ENCODE data around the gene PPP1R3D. TPM values are rescaled to one million over a fixed set of nuclear protein-coding genes. Genes with fewer than 3 reads are reported as not detected.

The PPP1R3D gene
- total and polyA plus RNA-seq, 2 of the 13 experiments (the other 11 are each of a cell fraction or from before 2014, with no cell fraction given): 1.2 to 3.7 TPM

- TF ChIP-seq XRCC5 (optimal IDR thresholded peaks at IDR 0.05; ENCODE audit: low read length) (no peak), DMAP1 (CRISPR knock-in tag; IDR thresholded peaks at IDR 0.05) (peak; percentile 95), ETV6 (CRISPR knock-in tag; conservative IDR thresholded peaks at IDR 0.05) (no peak; the same call in 1 of the 2 replicates), ZNF329 (CRISPR knock-in tag; IDR thresholded peaks at IDR 0.05; ENCODE audit: low read depth) (no peak), ZNF251 (CRISPR knock-in tag; IDR thresholded peaks at IDR 0.05) (peak; percentile 97), ZNF337 (CRISPR knock-in tag; IDR thresholded peaks at IDR 0.05; ENCODE audit: borderline replicate concordance, low read depth) (peak; percentile 97; the same call in 1 of the 2 replicates), SOX5 (CRISPR knock-in tag; IDR thresholded peaks at IDR 0.05; ENCODE audit: borderline replicate concordance) (peak; percentile 9; the same call in 1 of the 2 replicates), TAF15 (IDR thresholded peaks at IDR 0.05; ENCODE audit: low read depth, low read length, poor library complexity, severe bottlenecking) (peak; percentile 89), ZNF557 (CRISPR knock-in tag; IDR thresholded peaks at IDR 0.05) (no peak; the same call in none of the 2 replicates), ZNF317 (CRISPR knock-in tag; IDR thresholded peaks at IDR 0.05) (peak; percentile 63)
- TF ChIP-seq, protein P1, sequence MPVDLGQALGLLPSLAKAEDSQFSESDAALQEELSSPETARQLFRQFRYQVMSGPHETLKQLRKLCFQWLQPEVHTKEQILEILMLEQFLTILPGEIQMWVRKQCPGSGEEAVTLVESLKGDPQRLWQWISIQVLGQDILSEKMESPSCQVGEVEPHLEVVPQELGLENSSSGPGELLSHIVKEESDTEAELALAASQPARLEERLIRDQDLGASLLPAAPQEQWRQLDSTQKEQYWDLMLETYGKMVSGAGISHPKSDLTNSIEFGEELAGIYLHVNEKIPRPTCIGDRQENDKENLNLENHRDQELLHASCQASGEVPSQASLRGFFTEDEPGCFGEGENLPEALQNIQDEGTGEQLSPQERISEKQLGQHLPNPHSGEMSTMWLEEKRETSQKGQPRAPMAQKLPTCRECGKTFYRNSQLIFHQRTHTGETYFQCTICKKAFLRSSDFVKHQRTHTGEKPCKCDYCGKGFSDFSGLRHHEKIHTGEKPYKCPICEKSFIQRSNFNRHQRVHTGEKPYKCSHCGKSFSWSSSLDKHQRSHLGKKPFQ (CRISPR knock-in tag; IDR thresholded peaks at IDR 0.05; ENCODE audit: insufficient replicate concordance): peak; percentile 11
- TF ChIP-seq, protein P2, sequence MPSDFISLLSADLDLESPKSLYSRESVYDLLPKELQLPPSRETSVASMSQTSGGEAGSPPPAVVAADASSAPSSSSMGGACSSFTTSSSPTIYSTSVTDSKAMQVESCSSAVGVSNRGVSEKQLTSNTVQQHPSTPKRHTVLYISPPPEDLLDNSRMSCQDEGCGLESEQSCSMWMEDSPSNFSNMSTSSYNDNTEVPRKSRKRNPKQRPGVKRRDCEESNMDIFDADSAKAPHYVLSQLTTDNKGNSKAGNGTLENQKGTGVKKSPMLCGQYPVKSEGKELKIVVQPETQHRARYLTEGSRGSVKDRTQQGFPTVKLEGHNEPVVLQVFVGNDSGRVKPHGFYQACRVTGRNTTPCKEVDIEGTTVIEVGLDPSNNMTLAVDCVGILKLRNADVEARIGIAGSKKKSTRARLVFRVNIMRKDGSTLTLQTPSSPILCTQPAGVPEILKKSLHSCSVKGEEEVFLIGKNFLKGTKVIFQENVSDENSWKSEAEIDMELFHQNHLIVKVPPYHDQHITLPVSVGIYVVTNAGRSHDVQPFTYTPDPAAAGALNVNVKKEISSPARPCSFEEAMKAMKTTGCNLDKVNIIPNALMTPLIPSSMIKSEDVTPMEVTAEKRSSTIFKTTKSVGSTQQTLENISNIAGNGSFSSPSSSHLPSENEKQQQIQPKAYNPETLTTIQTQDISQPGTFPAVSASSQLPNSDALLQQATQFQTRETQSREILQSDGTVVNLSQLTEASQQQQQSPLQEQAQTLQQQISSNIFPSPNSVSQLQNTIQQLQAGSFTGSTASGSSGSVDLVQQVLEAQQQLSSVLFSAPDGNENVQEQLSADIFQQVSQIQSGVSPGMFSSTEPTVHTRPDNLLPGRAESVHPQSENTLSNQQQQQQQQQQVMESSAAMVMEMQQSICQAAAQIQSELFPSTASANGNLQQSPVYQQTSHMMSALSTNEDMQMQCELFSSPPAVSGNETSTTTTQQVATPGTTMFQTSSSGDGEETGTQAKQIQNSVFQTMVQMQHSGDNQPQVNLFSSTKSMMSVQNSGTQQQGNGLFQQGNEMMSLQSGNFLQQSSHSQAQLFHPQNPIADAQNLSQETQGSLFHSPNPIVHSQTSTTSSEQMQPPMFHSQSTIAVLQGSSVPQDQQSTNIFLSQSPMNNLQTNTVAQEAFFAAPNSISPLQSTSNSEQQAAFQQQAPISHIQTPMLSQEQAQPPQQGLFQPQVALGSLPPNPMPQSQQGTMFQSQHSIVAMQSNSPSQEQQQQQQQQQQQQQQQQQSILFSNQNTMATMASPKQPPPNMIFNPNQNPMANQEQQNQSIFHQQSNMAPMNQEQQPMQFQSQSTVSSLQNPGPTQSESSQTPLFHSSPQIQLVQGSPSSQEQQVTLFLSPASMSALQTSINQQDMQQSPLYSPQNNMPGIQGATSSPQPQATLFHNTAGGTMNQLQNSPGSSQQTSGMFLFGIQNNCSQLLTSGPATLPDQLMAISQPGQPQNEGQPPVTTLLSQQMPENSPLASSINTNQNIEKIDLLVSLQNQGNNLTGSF (CRISPR knock-in tag; IDR thresholded peaks at IDR 0.05): no peak
- TF ChIP-seq, protein P3, sequence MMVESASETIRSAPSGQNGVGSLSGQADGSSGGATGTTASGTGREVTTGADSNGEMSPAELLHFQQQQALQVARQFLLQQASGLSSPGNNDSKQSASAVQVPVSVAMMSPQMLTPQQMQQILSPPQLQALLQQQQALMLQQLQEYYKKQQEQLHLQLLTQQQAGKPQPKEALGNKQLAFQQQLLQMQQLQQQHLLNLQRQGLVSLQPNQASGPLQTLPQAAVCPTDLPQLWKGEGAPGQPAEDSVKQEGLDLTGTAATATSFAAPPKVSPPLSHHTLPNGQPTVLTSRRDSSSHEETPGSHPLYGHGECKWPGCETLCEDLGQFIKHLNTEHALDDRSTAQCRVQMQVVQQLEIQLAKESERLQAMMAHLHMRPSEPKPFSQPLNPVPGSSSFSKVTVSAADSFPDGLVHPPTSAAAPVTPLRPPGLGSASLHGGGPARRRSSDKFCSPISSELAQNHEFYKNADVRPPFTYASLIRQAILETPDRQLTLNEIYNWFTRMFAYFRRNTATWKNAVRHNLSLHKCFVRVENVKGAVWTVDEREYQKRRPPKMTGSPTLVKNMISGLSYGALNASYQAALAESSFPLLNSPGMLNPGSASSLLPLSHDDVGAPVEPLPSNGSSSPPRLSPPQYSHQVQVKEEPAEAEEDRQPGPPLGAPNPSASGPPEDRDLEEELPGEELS (CRISPR knock-in tag; IDR thresholded peaks at IDR 0.05): peak; percentile 57
Observed at GRCh38 chr20:59940129-59940955, at the start of gene PPP1R3D, which contains the start of gene FAM217B (continued).

Data from HepG2 (cell line).